Heart left ventricle (tissue), 16 donors: ENCODE results near the gene TMEM120B. TPM values are rescaled to one million over a fixed set of nuclear protein-coding genes. Genes with fewer than 3 reads are reported as not detected.

Source experiments
- ATAC-seq, 4 donors: fragments of 200-7000 bp; cut with Tn5 transposase; one replicate each; pipeline ENCODE4 v1.9.1; 2020 to 2022; ENCODE audit warnings: moderate library complexity in 4 of 4, mild to moderate bottlenecking in 3 of 4, moderate number of reproducible peaks in 1 of 4
- DNase-seq, 5 donors: peaks; one replicate each; pipeline ENCODE4 v3.0.0-alpha.2; 2020
- H3K27ac ChIP-seq, 12 donors: fragments of 200-600 bp; sonication (generic) in 4 of 12; one replicate each; pipeline versions ENCODE4 v1.5.0 to v1.8.0; 2016 to 2022; ENCODE audit warnings: mild to moderate bottlenecking in 2 of 12
- H3K27me3 ChIP-seq, 9 donors: fragments of 200-600 bp; sonication (generic) in 2 of 9; one replicate each; pipeline versions ENCODE4 v1.5.1 to v1.8.0; 2016 to 2022; ENCODE audit warnings: mild to moderate bottlenecking in 3 of 9
- H3K36me3 ChIP-seq, 9 donors: fragments of 200-600 bp; sonication (generic) in 2 of 9; one replicate each; pipeline versions ENCODE4 v1.5.0 to v1.8.0; 2018 to 2022; ENCODE audit warnings: mild to moderate bottlenecking in 2 of 9
- H3K4me1 ChIP-seq, 12 donors: fragments of 200-600 bp; sonication (generic) in 4 of 12; one replicate each; pipeline versions ENCODE4 v1.5.0 to v1.8.0; 2016 to 2022; ENCODE audit warnings: mild to moderate bottlenecking in 3 of 12
- H3K4me3 ChIP-seq, 12 donors: fragments of 200-600 bp; sonication (generic) in 4 of 12; one replicate each; pipeline versions ENCODE4 v1.5.0 to v1.8.0; 2017 to 2022; ENCODE audit warnings: mild to moderate bottlenecking in 9 of 12, moderate library complexity in 4 of 12
- H3K9me3 ChIP-seq, 12 donors: fragments of 200-600 bp; sonication (generic) in 4 of 12; one replicate each; pipeline versions ENCODE4 v1.5.0 to v1.8.0; 2016 to 2022; ENCODE audit warnings: mild to moderate bottlenecking in 1 of 12
- CTCF ChIP-seq, 12 donors: fragments of 200-600 bp; sonication (generic) in 4 of 12; IDR thresholded peaks; one replicate each; pipeline versions ENCODE4 v1.5.0 to v1.8.0; 2018 to 2022; ENCODE audit warnings: antibody characterized with exemption in 12 of 12, mild to moderate bottlenecking in 5 of 12
- POLR2A ChIP-seq, 2 donors: fragments of 450-650 bp; IDR thresholded peaks; one replicate each; pipeline ENCODE4 v1.6.1; 2017; ENCODE audit warnings: antibody characterized with exemption in 2 of 2, mild to moderate bottlenecking in 2 of 2, moderate library complexity in 2 of 2
- WGBS, 4 donors: extraction: QIAGEN DNeasy Blood & Tissue Kit in 2 of 4; methylation state at CpG; one replicate each; pipeline versions ENCODE4 v1.1.5 to v1.1.7; 2013 to 2018; 5-methylcytosine and 5-hydroxymethylcytosine counted together
- intact Hi-C, 10 donors: fragments of 100-400 bp; cut with DNase I; formaldehyde crosslinking; loops; one replicate each; pipeline versions ENCODE4 v1.11.1 to v1.14.2; 2022
- polyA plus RNA-seq, 2 donors: library from polyadenylated mRNA; stranded (reverse); fragments of 200-250 nt; gene quantifications; one replicate each; pipeline ENCODE4 v1.2.3, GENCODE V29; 2013
- total RNA-seq, 9 donors: library from RNA; depleted of rRNA in 2 of 9; stranded (reverse); fragments of >200 nt in 2 of 9; fragmentation: NEBNext Ultra II Directional in 3 of 9; extraction: Animal tissue kit (Norgen Biotek cat#: 25700) in 3 of 9; gene quantifications; one replicate each; pipeline versions ENCODE4 v1.1.0 to v1.2.4, GENCODE V29; 2016 to 2023
- donor health status: ischemic (EF 13 %, LVEDD 7.1; RV severe dilation, severe dysfunction).
- donor health status: healthy with polysubstance abuse.
- donor health status: DM: no; HTN: yes; CAD: no.
- donor health status: DM: no; HTN: no; CAD: no.
- donor health status: ischemic (EF 25% LVEDD 6.9; RV normal size, moderate dysfunction).
- donor health status: ischemic (EF 25% LVEDD 5.7; RV mildly dilated, moderate dysfunction).
- donor health status: healthy.
- donor health status: DM: yes; HTN: yes; CAD: no.
- donor health status: ischemic (EF 35%, LVEDD 5.7; RV mildly dilated, moderate dysfunction).
- donor health status: nonischemic (EF 11% LVEDD 7.7; RV severe dilation, severe dysfunction).
- donor health status: DM: yes; HTN: yes; CAD: no.
- donor health status: PGD.
- donor health status: ischemic (EF 29% LVEDD 5.4; RV normal size, mild dysfunction).
- donor health status: nonischemic (EF 23%, LVEDD 6.1; RV moderate dilation, normal function).

The TMEM120B gene
- total and polyA plus RNA-seq, 11 donors = 5.8 to 13.2 (median 7.6) TPM

- Histone ChIP-seq H3K27me3 (no peaks in the 10 kb centered on the region), H3K36me3 (peaks cover 0 to 3% (median 0%) of the 10 kb centered on the region in 9 donors), H3K9me3 (no peaks in the 10 kb centered on the region), H3K4me1 (peaks cover 0 to 73% (median 30%) of the 10 kb centered on the region in 12 donors), H3K27ac (peak overlapping the region in 4 of 12 donors; percentile 9 to 76 (median 56)), H3K4me3 (no peak overlapping the region)
- TF ChIP-seq POLR2A (IDR thresholded peaks at IDR 0.05) (no peak), CTCF (IDR thresholded peaks at IDR 0.05) (no peak)
- intact Hi-C loops = loop anchor here in 8 of 10 donors (5.0 kb wide), 3 partner anchors 59 to 74 kb away; partner anchors contain the start of gene TMEM120B (in 5 of the 8)
- DNase-seq = no peak
- no peak for ATAC-seq
- WGBS, 4 donors = 78 to 87% (median 87%) methylated on average over 24 to 25 of the region's 25 CpGs
These were observed 58.5 kb downstream of the TMEM120B start for GRCh38 chr12:121770813-121771625.

GRCh38 chr12:121773011-121773777 lies 60.6 kb downstream of the TMEM120B start:
- no peaks in the 10 kb centered on the region for H3K9me3 ChIP-seq
- 34 to 41% (median 37%) methylated on average over 14 of the region's 14 CpGs for WGBS, 4 donors
- H3K36me3 ChIP-seq = peaks cover 0 to 3% (median 0%) of the 10 kb centered on the region in 9 donors
- peak in 4 of 5 donors; percentile 66 to 87 (median 73) for DNase-seq
- H3K27ac ChIP-seq = peak overlapping the region in 10 of 12 donors; percentile 28 to 76 (median 68)
- H3K4me1 ChIP-seq = peaks cover 0 to 62% (median 21%) of the 10 kb centered on the region in 12 donors
- H3K4me3 ChIP-seq = peak overlapping the region in 1 of 12 donors; percentile 8
- TF ChIP-seq CTCF (IDR thresholded peaks at IDR 0.05) (peak; percentile 64 to 82 (median 75)), POLR2A (IDR thresholded peaks at IDR 0.05) (no peak)
- no peaks in the 10 kb centered on the region for H3K27me3 ChIP-seq
- peak; percentile 58 to 72 (median 67) for ATAC-seq
- intact Hi-C loops = loop anchor here in 9 of 10 donors (1.0 to 5.0 kb wide), 5 partner anchors 61 to 76 kb away; partner anchors contain the start of gene TMEM120B (in 5 of the 9)

GRCh38 chr12:121774968-121775474 lies 62.5 kb downstream of the TMEM120B start:
- intact Hi-C loops = loop anchor here (2.0 to 5.0 kb wide), 6 partner anchors 18 to 78 kb away; partner anchors contain the start of genes TMEM120B (in 5 of the 10) and RHOF (in 2 of the 10)
- Histone ChIP-seq H3K27me3 (no peaks in the 10 kb centered on the region), H3K36me3 (peaks cover 0 to 14% (median 4%) of the 10 kb centered on the region in 9 donors), H3K4me3 (no peak overlapping the region), H3K9me3 (no peaks in the 10 kb centered on the region), H3K4me1 (peaks cover 0 to 45% (median 14%) of the 10 kb centered on the region in 12 donors), H3K27ac (no peak overlapping the region)
- 57 to 74% (median 69%) methylated on average over 4 to 14 of the region's 14 CpGs for WGBS, 4 donors
- TF ChIP-seq POLR2A (IDR thresholded peaks at IDR 0.05) (no peak), CTCF (IDR thresholded peaks at IDR 0.05) (no peak)
- ATAC-seq = no peak
- DNase-seq = no peak
